K562 (cell line): ENCODE data around the gene NAGLU. TPM values are rescaled to one million over a fixed set of nuclear protein-coding genes. Genes with fewer than 3 reads are reported as not detected.

Experiments
- CHD2 ChIP-seq: IDR thresholded peaks from 2 replicates; pipeline ENCODE4 v1.6.1; 2011; ENCODE audit warnings: low read depth, low read length
- DACH1 ChIP-seq: fragments of 450-650 bp; IDR thresholded peaks from 2 replicates; pipeline ENCODE4 v1.6.1; 2018; ENCODE audit not compliant: partially characterized antibody
- JUN ChIP-seq, 2 experiments: sonication (generic) in 1 of 2; formaldehyde crosslinking in 1 of 2; IDR thresholded peaks; 2 replicates each; pipeline versions ENCODE4 v1.6.1 to v1.8.0; 2012 to 2022; ENCODE audit warnings: borderline replicate concordance in 2 of 2, mild to moderate bottlenecking in 2 of 2, improper control_type of control experiment in 1 of 2, low read depth in 1 of 2, low read length in 1 of 2, missing genetic modification reagents in 1 of 2
- KLF1 ChIP-seq: fragments of 450-650 bp; IDR thresholded peaks from 2 replicates; pipeline ENCODE4 v1.6.1; 2016; ENCODE audit warnings: missing genetic modification characterization, missing compliant biosample characterization
- MTA1 ChIP-seq: fragments of 450-650 bp; IDR thresholded peaks from 2 replicates; pipeline ENCODE4 v1.6.1; 2017; ENCODE audit warnings: borderline replicate concordance
- OTX1 ChIP-seq: fragments of 450-650 bp; formaldehyde crosslinking; IDR thresholded peaks from 2 replicates; pipeline ENCODE4 v1.4.0; 2022; ENCODE audit warnings: mild to moderate bottlenecking
- SMARCC2 ChIP-seq: fragments of 450-650 bp; IDR thresholded peaks from 2 replicates; pipeline ENCODE4 v1.6.1; 2017; ENCODE audit warnings: antibody characterized with exemption, moderate library complexity, mild to moderate bottlenecking, low read depth
- STAT5A ChIP-seq: IDR thresholded peaks from 2 replicates; pipeline ENCODE4 v1.6.1; 2012; ENCODE audit warnings: low read length, inconsistent platforms, borderline replicate concordance
- polyA plus RNA-seq, 8 experiments: library from polyadenylated mRNA; depleted of rRNA in 4 of 8; stranded (reverse) in 5 of 8; unstranded in 3 of 8; fragments of >200 nt; fragmentation: Nextera tagmentation in 2 of 8; fragmentation: Illumina TruSeq in 1 of 8; extraction: Ambion mirVana in 2 of 8; extraction: Trizol in 1 of 8; gene quantifications; 2 replicates each; pipeline versions ENCODE4 v1.2.1 to v1.2.3, GENCODE V29; 2011 to 2014; ENCODE audit warnings: inconsistent platforms in 1 of 8, missing spikeins in 1 of 8
- total RNA-seq, 7 experiments: library from RNA; depleted of rRNA in 6 of 7; stranded (reverse); fragments of >200 nt in 6 of 7; fragmentation: Illumina TruSeq in 2 of 7; extraction: Trizol in 2 of 7; gene quantifications; 2 replicates each; pipeline versions ENCODE4 v1.2.1 to v1.2.3, GENCODE V29; 2011 to 2021; ENCODE audit warnings: low replicate concordance in 1 of 7
- TF ChIP-seq, protein P1 (sequence below): sonication (generic); formaldehyde crosslinking; IDR thresholded peaks from 2 replicates; pipeline ENCODE4 v1.8.0; 2022; ENCODE audit warnings: mild to moderate bottlenecking, missing genetic modification reagents
- TF ChIP-seq, protein P2 (sequence below): IDR thresholded peaks from 2 replicates; pipeline ENCODE4 v1.6.1; 2011; ENCODE audit not compliant: insufficient read length; ENCODE audit errors: extremely low read depth

Gene NAGLU
- total and polyA plus RNA-seq, 9 of the 15 experiments (the other 6 are each of a cell fraction or from before 2014, with no cell fraction given), result 0.04 to 21.5 (median 8.5) TPM

GRCh38 chr17:42494673-42495072 is 41.4 kb upstream of the NAGLU start (continued):
- TF ChIP-seq MTA1 (no peak), DACH1 (no peak), JUN (IDR thresholded peaks at IDR 0.05; ENCODE audit: borderline replicate concordance, low read depth, low read length) (no peak), JUN (CRISPR knock-in tag; IDR thresholded peaks at IDR 0.05; ENCODE audit: borderline replicate concordance) (no peak), OTX1 (CRISPR knock-in tag) (no peak), STAT5A (no peak), KLF1 (no peak), CHD2 (no peak), SMARCC2 (no peak)
- TF ChIP-seq, protein P1, sequence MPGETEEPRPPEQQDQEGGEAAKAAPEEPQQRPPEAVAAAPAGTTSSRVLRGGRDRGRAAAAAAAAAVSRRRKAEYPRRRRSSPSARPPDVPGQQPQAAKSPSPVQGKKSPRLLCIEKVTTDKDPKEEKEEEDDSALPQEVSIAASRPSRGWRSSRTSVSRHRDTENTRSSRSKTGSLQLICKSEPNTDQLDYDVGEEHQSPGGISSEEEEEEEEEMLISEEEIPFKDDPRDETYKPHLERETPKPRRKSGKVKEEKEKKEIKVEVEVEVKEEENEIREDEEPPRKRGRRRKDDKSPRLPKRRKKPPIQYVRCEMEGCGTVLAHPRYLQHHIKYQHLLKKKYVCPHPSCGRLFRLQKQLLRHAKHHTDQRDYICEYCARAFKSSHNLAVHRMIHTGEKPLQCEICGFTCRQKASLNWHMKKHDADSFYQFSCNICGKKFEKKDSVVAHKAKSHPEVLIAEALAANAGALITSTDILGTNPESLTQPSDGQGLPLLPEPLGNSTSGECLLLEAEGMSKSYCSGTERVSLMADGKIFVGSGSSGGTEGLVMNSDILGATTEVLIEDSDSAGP (CRISPR knock-in tag), result no peak
- TF ChIP-seq, protein P2, sequence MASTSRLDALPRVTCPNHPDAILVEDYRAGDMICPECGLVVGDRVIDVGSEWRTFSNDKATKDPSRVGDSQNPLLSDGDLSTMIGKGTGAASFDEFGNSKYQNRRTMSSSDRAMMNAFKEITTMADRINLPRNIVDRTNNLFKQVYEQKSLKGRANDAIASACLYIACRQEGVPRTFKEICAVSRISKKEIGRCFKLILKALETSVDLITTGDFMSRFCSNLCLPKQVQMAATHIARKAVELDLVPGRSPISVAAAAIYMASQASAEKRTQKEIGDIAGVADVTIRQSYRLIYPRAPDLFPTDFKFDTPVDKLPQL, result no peak
- TF ChIP-seq, all 486 proteins: peak for 0
